ENCODE data around the gene SHISAL2B.
"Not testable (repeated sequence)": the region's sequence is repeated elsewhere in the genome, so short reads cannot be mapped to it uniquely, and the experiment has no call there.

SHISAL2B gene

GRCh38 chr5:64693636-64694035 lies 3.3 kb downstream of the SHISAL2B start:
- no peak overlapping the region for H3K27ac ChIP-seq
- TF ChIP-seq, protein P1, sequence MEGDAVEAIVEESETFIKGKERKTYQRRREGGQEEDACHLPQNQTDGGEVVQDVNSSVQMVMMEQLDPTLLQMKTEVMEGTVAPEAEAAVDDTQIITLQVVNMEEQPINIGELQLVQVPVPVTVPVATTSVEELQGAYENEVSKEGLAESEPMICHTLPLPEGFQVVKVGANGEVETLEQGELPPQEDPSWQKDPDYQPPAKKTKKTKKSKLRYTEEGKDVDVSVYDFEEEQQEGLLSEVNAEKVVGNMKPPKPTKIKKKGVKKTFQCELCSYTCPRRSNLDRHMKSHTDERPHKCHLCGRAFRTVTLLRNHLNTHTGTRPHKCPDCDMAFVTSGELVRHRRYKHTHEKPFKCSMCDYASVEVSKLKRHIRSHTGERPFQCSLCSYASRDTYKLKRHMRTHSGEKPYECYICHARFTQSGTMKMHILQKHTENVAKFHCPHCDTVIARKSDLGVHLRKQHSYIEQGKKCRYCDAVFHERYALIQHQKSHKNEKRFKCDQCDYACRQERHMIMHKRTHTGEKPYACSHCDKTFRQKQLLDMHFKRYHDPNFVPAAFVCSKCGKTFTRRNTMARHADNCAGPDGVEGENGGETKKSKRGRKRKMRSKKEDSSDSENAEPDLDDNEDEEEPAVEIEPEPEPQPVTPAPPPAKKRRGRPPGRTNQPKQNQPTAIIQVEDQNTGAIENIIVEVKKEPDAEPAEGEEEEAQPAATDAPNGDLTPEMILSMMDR (IDR thresholded peaks at IDR 0.05): no peak

DNA sequence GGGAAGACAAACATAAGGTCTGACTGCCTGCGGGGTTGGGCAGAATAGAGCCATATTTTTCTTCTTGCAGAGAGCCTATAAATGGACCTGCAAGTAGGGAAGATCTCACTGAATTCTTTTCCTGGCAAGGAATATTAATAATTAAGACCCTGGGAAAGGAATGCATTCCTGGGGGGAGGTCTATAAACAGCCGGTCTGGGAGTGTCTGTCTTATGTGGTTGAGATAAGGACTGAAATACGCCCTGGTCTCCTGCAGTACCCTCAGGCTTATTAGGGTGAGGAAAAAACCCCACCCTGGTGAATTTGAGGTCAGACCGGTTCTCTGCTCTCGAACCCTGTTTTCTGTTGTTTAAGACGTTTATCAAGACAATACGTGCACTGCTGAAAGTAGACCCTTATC lies 6.1 kb downstream of the SHISAL2B start:
- H3K27ac ChIP-seq: not testable (repeated sequence)

DNA sequence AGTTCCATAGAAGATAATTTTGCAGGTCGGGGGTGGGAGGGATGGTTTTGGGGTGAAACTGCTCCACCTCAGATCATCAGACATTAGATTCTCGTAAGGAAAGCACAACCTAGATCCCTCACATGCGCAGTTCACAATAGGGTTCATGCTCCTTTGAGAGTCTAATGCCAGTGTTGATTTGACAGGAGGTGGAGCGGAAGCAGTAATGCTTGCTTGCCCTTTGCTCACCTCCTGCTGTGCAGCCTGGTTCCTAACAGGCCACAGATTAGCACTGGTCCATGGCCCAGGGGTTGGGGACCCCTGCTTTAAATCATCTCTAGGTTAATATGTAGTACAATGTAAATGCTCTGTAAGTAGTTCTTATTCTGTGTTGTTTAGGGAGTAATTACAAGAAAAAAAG lies 10.5 kb downstream of the SHISAL2B start:
- TF ChIP-seq, protein P1 (IDR thresholded peaks at IDR 0.05): no peak
- no peak for TF ChIP-seq ZFX (IDR thresholded peaks at IDR 0.05; ENCODE audit: borderline replicate concordance)
- H3K27ac ChIP-seq: no peak overlapping the region

GRCh38 chr5:64706074-64706473 lies 15.8 kb downstream of the SHISAL2B start:
- H3K27ac ChIP-seq: not testable (repeated sequence)

DNA sequence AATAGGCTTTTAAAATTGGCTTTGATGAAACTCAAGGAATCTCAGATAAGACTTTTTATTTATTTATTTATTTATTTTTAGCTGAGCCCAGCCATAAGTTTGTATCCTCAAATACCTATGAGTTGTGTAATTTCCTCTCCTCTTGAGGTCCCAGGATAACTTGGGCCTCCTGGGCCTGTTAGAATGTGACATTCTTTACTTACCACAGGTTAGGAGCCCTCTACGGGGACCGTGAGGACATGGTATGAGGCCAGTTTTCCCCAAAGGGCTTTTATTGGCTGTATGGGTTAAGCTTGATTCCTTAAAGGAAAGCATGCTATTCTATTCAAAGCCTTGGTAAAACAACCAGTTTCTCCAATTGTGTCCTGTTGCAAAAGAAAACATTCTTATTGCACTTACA lies 16.9 kb downstream of the SHISAL2B start:
- no peak for TF ChIP-seq ZFX (IDR thresholded peaks at IDR 0.05; ENCODE audit: borderline replicate concordance)
- H3K27ac ChIP-seq: no peak overlapping the region

DNA sequence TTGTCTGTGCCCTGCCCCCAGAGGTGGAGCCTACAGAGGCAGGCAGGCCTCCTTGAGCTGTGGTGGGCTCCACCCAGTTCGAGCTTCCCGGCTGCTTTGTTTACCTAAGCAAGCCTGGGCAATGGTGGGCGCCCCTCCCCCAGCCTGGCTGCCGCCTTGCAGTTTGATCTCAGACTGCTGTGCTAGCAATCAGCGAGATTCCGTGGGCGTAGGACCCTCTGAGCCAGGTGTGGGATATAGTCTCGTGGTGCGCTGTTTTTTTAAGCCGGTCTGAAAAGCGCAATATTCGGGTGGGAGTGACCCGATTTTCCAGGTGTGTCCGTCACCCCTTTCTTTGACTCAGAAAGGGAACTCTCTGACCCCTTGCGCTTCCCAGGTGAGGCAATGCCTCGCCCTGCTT lies 24.2 kb downstream of the SHISAL2B start:
- H3K27ac ChIP-seq: peak overlapping the region; percentile 36; the same call in 1 of the 2 replicates

- TF ChIP-seq, protein P1 (IDR thresholded peaks at IDR 0.05): no peak
- no peak for TF ChIP-seq ZFX (IDR thresholded peaks at IDR 0.05; ENCODE audit: borderline replicate concordance)
- H3K27ac ChIP-seq: no peak overlapping the region
Observed at GRCh38 chr5:64722588-64722987, 32.3 kb downstream of the SHISAL2B start.

- no peak for TF ChIP-seq ZFX (IDR thresholded peaks at IDR 0.05; ENCODE audit: borderline replicate concordance)
- TF ChIP-seq, protein P1 (IDR thresholded peaks at IDR 0.05): no peak
- no peak overlapping the region for H3K27ac ChIP-seq
Observed at GRCh38 chr5:64727150-64727549, 36.8 kb downstream of the SHISAL2B start.

GRCh38 chr5:64742411-64742810 lies 52.1 kb downstream of the SHISAL2B start:
- TF ChIP-seq, protein P1 (IDR thresholded peaks at IDR 0.05): no peak
- no peak for TF ChIP-seq ZFX (IDR thresholded peaks at IDR 0.05; ENCODE audit: borderline replicate concordance)
- no peak overlapping the region for H3K27ac ChIP-seq

- TF ChIP-seq, protein P1 (IDR thresholded peaks at IDR 0.05): no peak
- no peak for TF ChIP-seq ZFX (IDR thresholded peaks at IDR 0.05; ENCODE audit: borderline replicate concordance)
- H3K27ac ChIP-seq: no peak overlapping the region
Observed at GRCh38 chr5:64742821-64743220, 52.5 kb downstream of the SHISAL2B start.
